Measurements from ENCODE around the gene ZNF366.

- TF ChIP-seq CTCF (IDR thresholded peaks at IDR 0.05; ENCODE audit: insufficient read depth, low read depth, low read length) = no peak
- TF ChIP-seq EZH2 (IDR thresholded peaks at IDR 0.05; ENCODE audit: insufficient read depth, low read length) = no peak
Measured at GRCh38 chr5:72407541-72407940, 99.7 kb downstream of the ZNF366 start.

Measured in astrocyte (in vitro differentiated cells and primary cell).